ENCODE data around the gene SLC16A7.

DNA sequence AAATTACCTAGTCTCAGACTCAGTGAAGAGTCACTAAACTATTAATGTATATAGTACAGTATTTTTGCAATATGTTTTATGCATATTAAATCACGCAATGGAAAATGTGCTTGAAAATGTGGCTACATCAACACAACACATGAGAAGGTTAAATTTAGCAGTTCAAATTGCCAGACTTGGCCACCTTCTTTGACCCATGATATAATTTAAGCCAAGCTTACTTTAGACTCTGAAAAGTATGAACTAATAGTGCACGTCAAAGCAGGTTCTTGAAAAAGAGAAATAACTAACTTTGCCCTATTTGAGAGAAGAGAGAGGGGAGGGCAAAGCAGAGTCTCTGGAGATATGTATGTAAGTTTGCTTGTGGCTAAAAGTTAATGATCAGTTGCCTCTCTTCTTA, 68.7 kb downstream of the SLC16A7 start:
- TF ChIP-seq, protein P1, sequence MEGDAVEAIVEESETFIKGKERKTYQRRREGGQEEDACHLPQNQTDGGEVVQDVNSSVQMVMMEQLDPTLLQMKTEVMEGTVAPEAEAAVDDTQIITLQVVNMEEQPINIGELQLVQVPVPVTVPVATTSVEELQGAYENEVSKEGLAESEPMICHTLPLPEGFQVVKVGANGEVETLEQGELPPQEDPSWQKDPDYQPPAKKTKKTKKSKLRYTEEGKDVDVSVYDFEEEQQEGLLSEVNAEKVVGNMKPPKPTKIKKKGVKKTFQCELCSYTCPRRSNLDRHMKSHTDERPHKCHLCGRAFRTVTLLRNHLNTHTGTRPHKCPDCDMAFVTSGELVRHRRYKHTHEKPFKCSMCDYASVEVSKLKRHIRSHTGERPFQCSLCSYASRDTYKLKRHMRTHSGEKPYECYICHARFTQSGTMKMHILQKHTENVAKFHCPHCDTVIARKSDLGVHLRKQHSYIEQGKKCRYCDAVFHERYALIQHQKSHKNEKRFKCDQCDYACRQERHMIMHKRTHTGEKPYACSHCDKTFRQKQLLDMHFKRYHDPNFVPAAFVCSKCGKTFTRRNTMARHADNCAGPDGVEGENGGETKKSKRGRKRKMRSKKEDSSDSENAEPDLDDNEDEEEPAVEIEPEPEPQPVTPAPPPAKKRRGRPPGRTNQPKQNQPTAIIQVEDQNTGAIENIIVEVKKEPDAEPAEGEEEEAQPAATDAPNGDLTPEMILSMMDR (IDR thresholded peaks at IDR 0.05; ENCODE audit: low read length), result no peak
- no peak for TF ChIP-seq EZH2 (IDR thresholded peaks at IDR 0.05; ENCODE audit: borderline replicate concordance, low read length)
